ENCODE measurements around the gene NUBP2. TPM values are rescaled to one million over a fixed set of nuclear protein-coding genes. Genes with fewer than 3 reads are reported as not detected.

NUBP2 gene
- total and polyA plus RNA-seq, 10 of the 15 experiments (the other 5 are each of a cell fraction or from before 2014, with no cell fraction given): 1.9 to 129 (median 51.7) TPM

DNA sequence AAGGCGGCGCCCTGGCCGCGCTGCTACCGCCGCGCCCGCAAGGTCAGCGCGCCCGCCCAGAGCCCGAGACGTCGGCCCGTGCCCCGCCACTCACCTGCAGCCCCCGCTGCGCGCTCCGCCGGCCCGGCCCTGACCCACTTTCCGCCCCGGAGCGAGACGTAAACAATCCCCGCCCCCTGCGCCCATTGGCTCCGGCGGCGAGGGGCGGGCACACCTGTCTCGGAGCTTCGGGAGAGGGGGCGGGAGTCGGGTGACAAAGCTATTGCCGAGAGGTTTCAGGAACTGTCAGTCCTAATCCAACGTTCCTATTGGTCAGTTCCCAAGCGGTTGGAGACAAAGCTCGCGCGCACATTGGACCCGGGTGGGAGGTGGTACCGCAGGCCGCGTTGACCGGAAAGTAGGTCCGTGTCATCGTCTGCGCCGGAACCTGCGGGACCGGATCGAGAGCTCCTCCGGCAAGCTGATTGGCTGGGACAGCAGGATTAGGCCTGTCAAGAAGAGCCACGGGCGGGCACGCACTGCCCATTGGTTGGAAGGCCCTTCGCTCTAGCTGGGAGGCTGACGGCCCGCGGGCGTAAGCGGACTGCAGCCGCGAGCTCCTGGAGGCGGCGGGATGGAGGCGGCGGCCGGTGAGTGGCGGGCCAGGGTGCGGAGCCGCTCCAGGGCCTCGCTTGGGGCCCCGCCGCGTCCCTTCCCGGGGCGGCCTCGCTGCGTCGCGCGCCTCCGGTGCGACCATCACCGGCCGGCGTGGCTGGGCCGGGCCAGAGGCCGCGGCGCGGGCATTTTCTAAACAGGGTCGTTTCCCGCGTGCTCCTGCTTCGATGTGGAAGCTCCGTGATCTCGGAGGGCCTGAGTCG, at the start of gene NUBP2, which contains the start of gene SPSB3 (continued):
- TF ChIP-seq, protein P1, sequence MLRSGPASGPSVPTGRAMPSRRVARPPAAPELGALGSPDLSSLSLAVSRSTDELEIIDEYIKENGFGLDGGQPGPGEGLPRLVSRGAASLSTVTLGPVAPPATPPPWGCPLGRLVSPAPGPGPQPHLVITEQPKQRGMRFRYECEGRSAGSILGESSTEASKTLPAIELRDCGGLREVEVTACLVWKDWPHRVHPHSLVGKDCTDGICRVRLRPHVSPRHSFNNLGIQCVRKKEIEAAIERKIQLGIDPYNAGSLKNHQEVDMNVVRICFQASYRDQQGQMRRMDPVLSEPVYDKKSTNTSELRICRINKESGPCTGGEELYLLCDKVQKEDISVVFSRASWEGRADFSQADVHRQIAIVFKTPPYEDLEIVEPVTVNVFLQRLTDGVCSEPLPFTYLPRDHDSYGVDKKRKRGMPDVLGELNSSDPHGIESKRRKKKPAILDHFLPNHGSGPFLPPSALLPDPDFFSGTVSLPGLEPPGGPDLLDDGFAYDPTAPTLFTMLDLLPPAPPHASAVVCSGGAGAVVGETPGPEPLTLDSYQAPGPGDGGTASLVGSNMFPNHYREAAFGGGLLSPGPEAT (IDR thresholded peaks at IDR 0.05; ENCODE audit: low read depth): peak; percentile 41; the same call in 1 of the 2 replicates
- TF ChIP-seq NR2F1 (conservative IDR thresholded peaks at IDR 0.05): peak; percentile 59
- TF ChIP-seq IKZF1 (conservative IDR thresholded peaks at IDR 0.05): peak; percentile 54
- peak; percentile 95 for TF ChIP-seq NFYA (IDR thresholded peaks at IDR 0.05; ENCODE audit: borderline replicate concordance, low read depth, low read length)
- TF ChIP-seq LARP7 (IDR thresholded peaks at IDR 0.05): peak; percentile 96
- peak; percentile 81 for TF ChIP-seq POLR2A (IDR thresholded peaks at IDR 0.05; ENCODE audit: low read depth, low read length)
- TF ChIP-seq STAT3 (IDR thresholded peaks at IDR 0.05; ENCODE audit: low read depth, low read length): no peak
- TF ChIP-seq, protein P2, sequence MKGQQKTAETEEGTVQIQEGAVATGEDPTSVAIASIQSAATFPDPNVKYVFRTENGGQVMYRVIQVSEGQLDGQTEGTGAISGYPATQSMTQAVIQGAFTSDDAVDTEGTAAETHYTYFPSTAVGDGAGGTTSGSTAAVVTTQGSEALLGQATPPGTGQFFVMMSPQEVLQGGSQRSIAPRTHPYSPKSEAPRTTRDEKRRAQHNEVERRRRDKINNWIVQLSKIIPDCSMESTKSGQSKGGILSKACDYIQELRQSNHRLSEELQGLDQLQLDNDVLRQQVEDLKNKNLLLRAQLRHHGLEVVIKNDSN (IDR thresholded peaks at IDR 0.05; ENCODE audit: borderline replicate concordance, extremely low read length, insufficient read depth, low read depth, low read length): no peak
- TF ChIP-seq GATAD2B (conservative IDR thresholded peaks at IDR 0.05; ENCODE audit: low read depth): peak; percentile 88
- peak; percentile 95 for TF ChIP-seq KLF5 (IDR thresholded peaks at IDR 0.05; ENCODE audit: partially characterized antibody)
- TF ChIP-seq, protein P3, sequence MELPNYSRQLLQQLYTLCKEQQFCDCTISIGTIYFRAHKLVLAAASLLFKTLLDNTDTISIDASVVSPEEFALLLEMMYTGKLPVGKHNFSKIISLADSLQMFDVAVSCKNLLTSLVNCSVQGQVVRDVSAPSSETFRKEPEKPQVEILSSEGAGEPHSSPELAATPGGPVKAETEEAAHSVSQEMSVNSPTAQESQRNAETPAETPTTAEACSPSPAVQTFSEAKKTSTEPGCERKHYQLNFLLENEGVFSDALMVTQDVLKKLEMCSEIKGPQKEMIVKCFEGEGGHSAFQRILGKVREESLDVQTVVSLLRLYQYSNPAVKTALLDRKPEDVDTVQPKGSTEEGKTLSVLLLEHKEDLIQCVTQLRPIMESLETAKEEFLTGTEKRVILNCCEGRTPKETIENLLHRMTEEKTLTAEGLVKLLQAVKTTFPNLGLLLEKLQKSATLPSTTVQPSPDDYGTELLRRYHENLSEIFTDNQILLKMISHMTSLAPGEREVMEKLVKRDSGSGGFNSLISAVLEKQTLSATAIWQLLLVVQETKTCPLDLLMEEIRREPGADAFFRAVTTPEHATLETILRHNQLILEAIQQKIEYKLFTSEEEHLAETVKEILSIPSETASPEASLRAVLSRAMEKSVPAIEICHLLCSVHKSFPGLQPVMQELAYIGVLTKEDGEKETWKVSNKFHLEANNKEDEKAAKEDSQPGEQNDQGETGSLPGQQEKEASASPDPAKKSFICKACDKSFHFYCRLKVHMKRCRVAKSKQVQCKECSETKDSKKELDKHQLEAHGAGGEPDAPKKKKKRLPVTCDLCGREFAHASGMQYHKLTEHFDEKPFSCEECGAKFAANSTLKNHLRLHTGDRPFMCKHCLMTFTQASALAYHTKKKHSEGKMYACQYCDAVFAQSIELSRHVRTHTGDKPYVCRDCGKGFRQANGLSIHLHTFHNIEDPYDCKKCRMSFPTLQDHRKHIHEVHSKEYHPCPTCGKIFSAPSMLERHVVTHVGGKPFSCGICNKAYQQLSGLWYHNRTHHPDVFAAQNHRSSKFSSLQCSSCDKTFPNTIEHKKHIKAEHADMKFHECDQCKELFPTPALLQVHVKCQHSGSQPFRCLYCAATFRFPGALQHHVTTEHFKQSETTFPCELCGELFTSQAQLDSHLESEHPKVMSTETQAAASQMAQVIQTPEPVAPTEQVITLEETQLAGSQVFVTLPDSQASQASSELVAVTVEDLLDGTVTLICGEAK (IDR thresholded peaks at IDR 0.05; ENCODE audit: borderline replicate concordance): peak; percentile 98
- peak; percentile 23 to 81; a peak in 2 of 4 replicates for TF ChIP-seq BHLHE40 (IDR thresholded peaks at IDR 0.05; ENCODE audit: borderline replicate concordance in 1 of 2, low read depth in 2 of 2, low read length in 1 of 2)
- TF ChIP-seq CHD2 (IDR thresholded peaks at IDR 0.05; ENCODE audit: borderline replicate concordance, low read depth, low read length): peak; percentile 98
- no peak for TF ChIP-seq ZNF24 (IDR thresholded peaks at IDR 0.05)
- TF ChIP-seq PAX8 (IDR thresholded peaks at IDR 0.05): no peak
- TF ChIP-seq, protein P4, sequence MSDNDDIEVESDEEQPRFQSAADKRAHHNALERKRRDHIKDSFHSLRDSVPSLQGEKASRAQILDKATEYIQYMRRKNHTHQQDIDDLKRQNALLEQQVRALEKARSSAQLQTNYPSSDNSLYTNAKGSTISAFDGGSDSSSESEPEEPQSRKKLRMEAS (IDR thresholded peaks at IDR 0.05; ENCODE audit: low read depth, low read length): peak; percentile 72
- TF ChIP-seq, protein P5, sequence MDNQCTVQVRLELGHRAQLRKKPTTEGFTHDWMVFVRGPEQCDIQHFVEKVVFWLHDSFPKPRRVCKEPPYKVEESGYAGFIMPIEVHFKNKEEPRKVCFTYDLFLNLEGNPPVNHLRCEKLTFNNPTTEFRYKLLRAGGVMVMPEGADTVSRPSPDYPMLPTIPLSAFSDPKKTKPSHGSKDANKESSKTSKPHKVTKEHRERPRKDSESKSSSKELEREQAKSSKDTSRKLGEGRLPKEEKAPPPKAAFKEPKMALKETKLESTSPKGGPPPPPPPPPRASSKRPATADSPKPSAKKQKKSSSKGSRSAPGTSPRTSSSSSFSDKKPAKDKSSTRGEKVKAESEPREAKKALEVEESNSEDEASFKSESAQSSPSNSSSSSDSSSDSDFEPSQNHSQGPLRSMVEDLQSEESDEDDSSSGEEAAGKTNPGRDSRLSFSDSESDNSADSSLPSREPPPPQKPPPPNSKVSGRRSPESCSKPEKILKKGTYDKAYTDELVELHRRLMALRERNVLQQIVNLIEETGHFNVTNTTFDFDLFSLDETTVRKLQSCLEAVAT (IDR thresholded peaks at IDR 0.05): 0 out of 2 replicates have a peak, but pooled peaks have one; percentile 21
- TF ChIP-seq POLR2AphosphoS5 (IDR thresholded peaks at IDR 0.05; ENCODE audit: low read length): peak; percentile 49; the same call in 1 of the 2 replicates
- TF ChIP-seq, protein P6, sequence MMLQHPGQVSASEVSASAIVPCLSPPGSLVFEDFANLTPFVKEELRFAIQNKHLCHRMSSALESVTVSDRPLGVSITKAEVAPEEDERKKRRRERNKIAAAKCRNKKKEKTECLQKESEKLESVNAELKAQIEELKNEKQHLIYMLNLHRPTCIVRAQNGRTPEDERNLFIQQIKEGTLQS (IDR thresholded peaks at IDR 0.05; ENCODE audit: borderline replicate concordance, extremely low read depth, low read depth, low read length): peak; percentile 44; the same call in 1 of the 2 replicates
- TF ChIP-seq POU2F2 (IDR thresholded peaks at IDR 0.05; ENCODE audit: borderline replicate concordance, low read depth, low read length): peak; percentile 44; the same call in 1 of the 3 replicates
